Measurements from ENCODE around the gene NDST3. TPM values are rescaled to one million over a fixed set of nuclear protein-coding genes. Genes with fewer than 3 reads are reported as not detected.

The NDST3 gene
- total RNA-seq, 1 experiment from 2014 or later, result 0.04 TPM

DNA sequence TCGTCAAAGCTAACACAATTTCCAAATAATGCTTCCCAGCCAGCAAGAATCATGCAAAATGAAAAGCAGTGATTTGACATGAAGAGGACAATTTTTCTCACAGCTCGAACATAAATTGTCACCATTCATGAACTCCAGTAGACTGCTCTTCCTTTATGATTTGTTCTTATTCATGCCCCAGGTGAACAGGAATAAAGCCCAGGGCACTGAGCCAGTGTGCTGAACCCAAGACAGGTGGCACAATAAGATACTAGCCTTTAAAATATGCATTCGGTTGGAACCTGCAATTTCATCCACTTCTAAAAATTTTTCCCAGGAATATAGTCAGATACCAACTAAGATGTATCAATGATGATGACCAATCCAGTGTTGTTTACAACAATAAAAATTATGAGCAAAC lies 178.8 kb downstream of the NDST3 start:
- TF ChIP-seq EZH2phosphoT487 (IDR thresholded peaks at IDR 0.05; ENCODE audit: borderline replicate concordance, low read length) (no peak), EZH2 (IDR thresholded peaks at IDR 0.05; ENCODE audit: low read length, unreplicated experiment) (no peak), CTCF (conservative IDR thresholded peaks at IDR 0.05; ENCODE audit: low read depth, low read length) (no peak)
- DNase-seq, result no peak
- BruUV-seq (replicated peaks), result no TSS peak

DNA sequence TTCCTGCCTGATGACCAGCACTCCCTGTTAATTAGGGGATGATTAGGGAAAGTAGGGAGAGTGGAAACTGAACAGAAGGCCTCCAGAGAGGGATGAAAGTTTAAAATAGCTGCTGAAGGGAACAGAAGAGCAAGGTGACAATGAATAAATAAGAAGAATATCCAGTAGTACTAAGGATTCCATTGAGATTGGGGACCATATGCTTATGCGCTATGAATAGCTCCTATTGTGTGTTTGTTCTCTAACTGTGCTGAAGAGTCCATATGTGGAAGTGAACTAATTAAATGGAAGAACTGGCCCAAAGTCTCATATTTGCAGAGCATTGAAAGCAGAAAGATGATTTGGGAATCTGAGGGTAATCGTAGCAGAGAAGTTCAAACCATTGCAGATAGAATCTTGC lies 181.5 kb downstream of the NDST3 start:
- H3K27ac ChIP-seq (ENCODE audit: low read length), result no peak overlapping the region
- H3K27me3 ChIP-seq (ENCODE audit: low read length), result no peaks in the 10 kb centered on the region
- H3K36me3 ChIP-seq (ENCODE audit: low read depth, low read length), result no peaks in the 10 kb centered on the region
- no peak overlapping the region for H3K4me2 ChIP-seq (ENCODE audit: low read length)
- ATAC-seq (no peak), DNase-seq (no peak)
- H3K79me2 ChIP-seq (ENCODE audit: low read length), result no peaks in the 10 kb centered on the region
- no peaks in the 10 kb centered on the region for H3F3A ChIP-seq (ENCODE audit: low read length, unreplicated experiment)
- TF ChIP-seq EZH2 (IDR thresholded peaks at IDR 0.05; ENCODE audit: low read length, unreplicated experiment), result no peak
- no peak for TF ChIP-seq CTCF (conservative IDR thresholded peaks at IDR 0.05; ENCODE audit: low read depth, low read length)
- no peak for TF ChIP-seq EZH2phosphoT487 (IDR thresholded peaks at IDR 0.05; ENCODE audit: borderline replicate concordance, low read length)
- no peak overlapping the region for H3K9ac ChIP-seq (ENCODE audit: low read length)
- ChIA-PET CTCF (no interaction called here), POLR2A (ENCODE audit: unreplicated experiment) (no interaction called here)
- intact Hi-C loops (cut with micrococcal nuclease), result no loop called here
- H3K4me3 ChIP-seq (ENCODE audit: low read length), result no peak overlapping the region
- no peaks in the 10 kb centered on the region for H3K4me1 ChIP-seq (ENCODE audit: insufficient read depth, low read length)
- H3K9me2 ChIP-seq (replicated peaks; ENCODE audit: low read length), result no peaks in the 10 kb centered on the region
- BruUV-seq (replicated peaks), result no TSS peak
- H3K9me3 ChIP-seq (ENCODE audit: low read length), result no peaks in the 10 kb centered on the region
- H2AFZ ChIP-seq (ENCODE audit: low read length), result no peak overlapping the region
- H4K20me1 ChIP-seq (ENCODE audit: low read length), result no peaks in the 10 kb centered on the region

More for the DNA sequence above, 178.8 kb downstream of the NDST3 start:
- Histone ChIP-seq H3F3A (ENCODE audit: low read length, unreplicated experiment) (no peaks in the 10 kb centered on the region), H3K36me3 (ENCODE audit: low read depth, low read length) (no peaks in the 10 kb centered on the region), H3K79me2 (ENCODE audit: low read length) (no peaks in the 10 kb centered on the region), H3K9me2 (replicated peaks; ENCODE audit: low read length) (no peaks in the 10 kb centered on the region), H3K27ac (ENCODE audit: low read length) (no peak overlapping the region), H3K27me3 (ENCODE audit: low read length) (no peaks in the 10 kb centered on the region), H3K9me3 (ENCODE audit: low read length) (no peaks in the 10 kb centered on the region), H3K9ac (ENCODE audit: low read length) (no peak overlapping the region), H3K4me1 (ENCODE audit: insufficient read depth, low read length) (no peaks in the 10 kb centered on the region), H2AFZ (ENCODE audit: low read length) (no peak overlapping the region), H3K4me2 (ENCODE audit: low read length) (no peak overlapping the region), H3K4me3 (ENCODE audit: low read length) (no peak overlapping the region), H4K20me1 (ENCODE audit: low read length) (no peaks in the 10 kb centered on the region)
- ChIA-PET POLR2A (ENCODE audit: unreplicated experiment) (no interaction called here), CTCF (no interaction called here)
- no peak for ATAC-seq
- intact Hi-C loops (cut with micrococcal nuclease), result no loop called here

GRCh38 chr4:118221227-118221800 lies 187.0 kb downstream of the NDST3 start:
- no TSS peak for BruUV-seq (replicated peaks)
- Histone ChIP-seq H3K27me3 (ENCODE audit: low read length) (no peaks in the 10 kb centered on the region), H3K79me2 (ENCODE audit: low read length) (no peaks in the 10 kb centered on the region), H3K4me2 (ENCODE audit: low read length) (no peak overlapping the region), H3K9me3 (ENCODE audit: low read length) (no peaks in the 10 kb centered on the region), H2AFZ (ENCODE audit: low read length) (no peak overlapping the region), H3K4me1 (ENCODE audit: insufficient read depth, low read length) (no peaks in the 10 kb centered on the region), H3K36me3 (ENCODE audit: low read depth, low read length) (no peaks in the 10 kb centered on the region), H3K9ac (ENCODE audit: low read length) (no peak overlapping the region), H3K4me3 (ENCODE audit: low read length) (no peak overlapping the region), H4K20me1 (ENCODE audit: low read length) (no peaks in the 10 kb centered on the region), H3K9me2 (replicated peaks; ENCODE audit: low read length) (no peaks in the 10 kb centered on the region), H3K27ac (ENCODE audit: low read length) (no peak overlapping the region), H3F3A (ENCODE audit: low read length, unreplicated experiment) (no peaks in the 10 kb centered on the region)
- ATAC-seq (no peak), DNase-seq (no peak)
- POLR2A ChIA-PET (ENCODE audit: unreplicated experiment), result no interaction called here
- intact Hi-C loops (cut with micrococcal nuclease), result loop anchor here (5.0 kb wide), 2 partner anchors 189 to 1089 kb away; partner anchors contain the start of gene NDST3
- CTCF ChIA-PET, result no interaction called here
- no peak for TF ChIP-seq EZH2 (IDR thresholded peaks at IDR 0.05; ENCODE audit: low read length, unreplicated experiment)
- TF ChIP-seq EZH2phosphoT487 (IDR thresholded peaks at IDR 0.05; ENCODE audit: borderline replicate concordance, low read length), result no peak
- no peak for TF ChIP-seq CTCF (conservative IDR thresholded peaks at IDR 0.05; ENCODE audit: low read depth, low read length)
